GM19043 (cell line): ENCODE data around the gene CFAP65.

Experiments used
- ATAC-seq: cut with Tn5 transposase; IDR thresholded peaks from one replicate; pipeline ENCODE4 v1.9.1; 2021; ENCODE audit warnings: low read depth; ENCODE audit not compliant: unreplicated experiment

The CFAP65 gene

DNA sequence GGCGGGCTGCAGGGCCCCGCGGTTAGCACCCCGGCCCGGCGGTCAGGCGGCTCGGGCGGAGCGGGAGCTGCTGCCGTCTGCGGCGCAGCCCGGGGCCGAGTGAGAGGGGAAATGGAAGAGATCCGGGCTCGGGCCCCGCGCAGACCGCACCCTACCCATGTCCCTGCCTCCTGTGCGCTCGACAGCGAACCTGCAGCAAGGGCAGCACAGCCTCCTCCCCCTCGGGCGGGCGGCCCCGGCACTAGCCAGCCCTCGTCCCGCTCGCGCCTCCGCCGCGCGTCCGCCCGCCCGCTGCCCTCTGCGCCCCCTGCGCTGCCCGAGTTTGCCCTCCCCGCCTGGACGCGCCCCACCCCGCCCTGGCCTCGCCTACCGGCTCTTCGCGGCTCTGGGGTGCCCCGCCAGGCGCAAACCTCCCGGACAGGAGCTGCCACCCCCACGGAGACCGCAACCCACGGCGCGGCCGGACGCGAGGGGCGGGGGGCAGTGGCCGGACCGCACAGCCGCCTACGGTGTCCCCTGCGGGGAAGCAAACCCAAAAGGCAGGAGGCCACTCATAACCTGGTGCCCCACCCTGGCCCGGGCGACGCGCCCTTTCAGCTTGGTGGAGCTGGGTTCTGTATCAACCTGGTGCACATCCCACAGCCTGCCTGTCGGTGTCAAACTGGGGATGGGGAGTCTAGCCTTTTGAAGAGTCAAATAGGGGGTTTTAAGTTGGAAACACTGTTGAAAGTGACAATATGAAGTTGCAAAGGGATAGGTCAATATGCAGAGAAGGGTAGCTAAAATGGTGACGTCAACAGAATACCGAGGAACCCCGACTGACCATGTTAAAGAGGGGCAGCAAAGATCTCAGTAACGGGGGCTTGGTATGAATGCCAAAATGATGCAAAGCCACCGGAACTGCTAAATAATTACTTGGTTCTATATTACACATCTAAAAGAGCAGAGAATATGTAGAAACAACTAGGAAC is 19.8 kb upstream of the CFAP65 start, which contains the start of gene IHH:
Gene IHH (minus strand): TSS at position 101 of the 971 bp plus-strand sequence. CDS start 454 bp downstream, outside the sequence.
- ATAC-seq, result no peak

DNA sequence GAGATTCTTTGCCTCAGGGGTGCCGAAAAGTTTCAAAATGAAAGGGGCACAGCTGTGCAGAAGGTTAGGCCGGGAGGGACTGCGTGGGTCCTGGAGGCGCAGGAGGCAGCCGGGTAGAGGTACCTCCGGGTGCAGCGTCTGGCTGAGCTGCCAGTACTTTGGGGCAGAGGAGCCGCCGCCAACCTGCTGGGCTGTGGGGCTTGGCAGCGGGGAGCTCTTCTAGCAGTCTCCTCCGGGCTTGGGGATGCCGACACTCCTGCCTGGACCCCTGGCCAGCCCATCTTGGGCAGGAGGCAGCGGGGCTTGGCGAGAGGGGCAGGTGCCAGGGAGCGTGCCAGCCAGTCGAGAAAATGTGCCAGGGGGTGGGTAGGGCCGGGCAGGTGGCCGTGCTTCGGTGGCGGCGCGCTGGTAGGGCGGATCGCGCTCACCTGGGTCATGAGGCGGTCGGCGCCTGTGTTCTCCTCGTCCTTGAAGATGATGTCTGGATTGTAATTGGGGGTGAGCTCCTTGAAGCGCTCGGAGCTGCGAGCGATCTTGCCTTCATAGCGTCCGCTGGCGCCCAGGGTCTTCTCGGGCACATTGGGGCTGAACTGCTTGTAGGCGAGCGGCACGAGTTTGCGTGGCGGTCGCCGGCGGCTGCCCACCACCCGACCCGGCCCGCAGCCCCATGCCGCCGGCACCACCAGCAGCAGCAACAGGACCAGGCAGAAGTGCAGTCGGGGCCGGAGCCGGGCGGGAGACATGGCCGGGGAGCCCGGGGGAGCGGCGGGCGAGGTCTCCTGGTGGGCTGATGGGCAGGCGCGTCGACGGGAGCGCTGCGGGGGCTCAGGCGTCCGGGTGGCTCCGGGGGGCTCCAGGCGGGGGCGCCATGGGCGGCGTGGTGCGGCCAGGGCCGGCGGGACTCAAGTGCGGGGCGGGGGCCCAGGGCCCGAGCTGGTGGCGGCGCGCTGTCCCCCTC is 18.7 kb upstream of the CFAP65 start:
- no peak for ATAC-seq

GRCh38 chr2:219059375-219059724 is 18.0 kb upstream of the CFAP65 start:
- no peak for ATAC-seq

DNA sequence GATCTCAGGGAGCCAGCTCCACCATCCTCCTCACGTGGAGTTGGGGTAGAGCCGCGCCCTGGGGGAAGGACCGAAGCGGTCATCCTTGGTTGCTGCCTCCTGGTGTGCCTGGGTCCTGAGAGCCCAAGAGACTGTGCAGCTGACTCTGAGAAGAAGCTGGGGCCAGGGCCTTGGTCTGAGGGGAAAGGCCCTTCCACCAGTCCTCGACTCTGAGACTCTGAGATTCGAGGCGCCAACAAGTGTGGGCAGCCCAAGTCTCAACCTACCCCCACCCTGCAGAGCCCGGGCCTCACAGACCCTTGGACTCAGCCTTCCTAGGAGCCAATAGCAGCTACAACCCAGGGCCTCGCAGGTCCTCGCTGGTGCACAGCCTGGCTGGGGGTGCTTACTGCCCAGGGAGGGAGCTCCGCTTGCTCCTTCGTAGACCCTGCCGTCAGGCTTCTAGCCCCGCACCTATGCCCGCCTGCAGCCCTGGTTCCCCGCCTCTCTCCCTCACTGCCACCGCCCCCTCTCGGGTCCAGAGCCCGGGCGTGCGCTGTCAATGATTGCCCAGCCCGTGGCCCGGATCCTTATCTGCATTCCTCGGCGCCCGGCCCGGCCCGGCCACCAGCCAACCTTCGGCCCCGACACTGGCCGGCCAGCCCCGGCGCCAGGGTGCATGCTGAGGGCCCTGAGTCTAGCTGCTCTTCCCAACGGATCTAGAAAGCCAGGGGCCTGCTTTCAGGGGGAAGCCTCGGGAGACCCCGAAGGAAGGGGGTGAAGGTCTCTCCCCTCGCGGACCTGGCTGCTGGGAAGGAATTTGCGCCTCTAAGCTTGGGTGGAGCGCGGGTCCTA is 17.4 kb upstream of the CFAP65 start:
- ATAC-seq, result no peak

DNA sequence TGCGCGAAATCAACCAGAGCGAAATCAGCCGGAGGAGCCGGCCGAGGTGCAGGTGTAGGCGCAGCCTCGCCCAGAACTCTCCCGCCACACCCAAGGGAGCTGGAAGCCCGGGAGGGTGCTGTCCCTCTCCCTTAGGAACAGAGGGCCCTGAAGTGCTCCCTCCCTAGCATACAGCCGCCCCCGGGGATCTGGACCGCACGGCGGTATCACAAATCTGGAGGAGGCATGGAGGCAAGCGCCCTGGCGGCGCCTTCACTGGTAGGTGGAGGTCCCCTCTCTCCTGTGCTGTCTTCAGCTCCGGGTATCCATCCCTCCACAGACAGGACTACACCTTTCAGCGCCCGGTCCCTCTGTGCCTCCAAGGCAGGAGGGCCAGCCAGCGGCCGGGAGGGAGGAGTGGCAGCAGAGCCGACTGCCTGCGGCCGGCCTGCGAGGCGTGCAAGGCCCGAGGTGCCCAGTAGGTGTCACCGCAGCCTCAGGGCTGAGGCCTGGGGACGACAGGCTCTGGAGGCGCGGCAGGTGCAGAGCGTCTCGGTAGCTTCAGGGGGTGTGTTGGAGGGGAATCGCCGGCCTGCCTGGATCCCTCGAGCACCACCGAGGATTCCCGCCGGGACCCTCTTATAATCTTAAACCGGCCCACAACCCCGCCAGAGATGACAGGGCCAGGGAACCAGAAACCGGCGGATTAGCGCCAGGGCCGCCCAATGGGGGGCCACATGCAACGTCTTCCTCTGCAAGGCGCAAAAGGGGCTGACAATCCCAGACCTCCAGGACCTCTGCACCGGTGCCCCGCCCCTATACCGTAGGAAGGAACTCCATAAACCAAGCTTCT is 16.6 kb upstream of the CFAP65 start:
- peak; percentile 81 for ATAC-seq

DNA sequence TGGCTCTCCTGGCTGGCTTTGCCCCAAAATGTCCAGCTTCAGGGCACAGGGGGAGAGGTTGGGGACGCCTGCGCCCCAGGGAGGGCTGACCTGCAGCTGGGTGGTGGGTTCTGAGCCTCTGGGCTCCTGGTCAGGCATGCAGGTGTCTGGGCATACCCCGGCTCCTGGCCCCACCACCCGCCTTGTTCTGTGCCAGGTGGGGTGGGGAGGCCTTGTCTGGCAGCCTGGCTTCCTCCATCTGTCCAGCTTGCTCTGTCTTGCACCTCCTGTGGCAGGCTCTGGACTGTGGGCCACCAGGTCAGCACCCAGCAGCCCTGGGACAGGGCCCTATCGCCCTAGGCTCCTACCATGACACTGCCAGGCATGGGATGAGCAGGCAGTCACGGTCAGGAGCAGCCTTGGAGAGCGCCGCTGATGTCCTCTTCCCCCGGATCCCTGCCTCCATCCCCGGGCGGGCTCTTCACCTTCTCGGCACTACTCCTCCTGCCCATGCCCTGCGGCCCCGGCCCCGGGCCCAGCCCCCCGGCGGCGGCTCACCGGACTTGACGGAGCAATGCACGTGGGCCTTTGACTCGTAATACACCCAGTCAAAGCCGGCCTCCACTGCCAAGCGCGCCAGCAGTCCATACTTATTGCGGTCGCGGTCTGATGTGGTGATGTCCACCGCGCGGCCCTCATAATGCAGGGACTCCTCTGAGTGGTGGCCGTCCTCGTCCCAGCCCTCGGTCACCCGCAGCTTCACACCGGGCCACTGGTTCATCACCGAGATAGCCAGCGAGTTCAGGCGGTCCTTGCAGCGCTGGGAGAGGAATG is 15.8 kb upstream of the CFAP65 start:
- ATAC-seq, result no peak

DNA sequence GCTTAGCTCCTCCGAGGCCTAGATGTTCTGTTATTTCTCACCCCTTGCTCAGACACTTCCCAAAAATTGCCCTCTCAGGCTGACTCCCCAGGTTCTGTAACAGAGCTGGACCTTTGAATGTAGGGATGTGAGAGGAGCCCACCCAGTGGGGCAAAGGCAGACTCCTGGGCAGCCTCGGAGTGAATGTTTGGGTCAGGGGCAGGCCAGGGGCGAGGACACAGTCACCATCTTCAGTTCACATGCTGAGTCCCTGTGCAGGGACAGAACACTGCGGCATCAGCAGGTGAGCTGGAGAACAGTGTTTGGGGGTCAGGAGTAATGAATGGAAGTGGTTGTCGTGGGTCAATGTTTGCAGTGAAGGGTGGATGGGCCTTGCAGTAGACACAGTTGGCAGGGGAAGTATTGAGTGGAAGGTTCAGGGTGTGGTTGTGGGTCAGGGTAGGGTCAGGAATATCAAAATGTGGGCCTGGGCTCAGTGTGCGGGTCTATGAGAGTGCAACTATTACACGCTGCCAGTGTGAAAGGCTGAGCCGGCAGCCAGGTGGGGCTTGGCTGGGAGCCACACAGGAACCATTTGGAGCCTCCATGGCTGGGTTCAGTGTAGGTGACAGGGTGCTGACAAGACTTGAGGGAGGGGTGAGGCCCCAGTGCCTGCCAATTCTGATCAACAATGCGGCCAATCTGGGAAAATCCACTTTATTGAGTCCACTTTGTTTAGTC is 15.0 kb upstream of the CFAP65 start:
- no peak for ATAC-seq

DNA sequence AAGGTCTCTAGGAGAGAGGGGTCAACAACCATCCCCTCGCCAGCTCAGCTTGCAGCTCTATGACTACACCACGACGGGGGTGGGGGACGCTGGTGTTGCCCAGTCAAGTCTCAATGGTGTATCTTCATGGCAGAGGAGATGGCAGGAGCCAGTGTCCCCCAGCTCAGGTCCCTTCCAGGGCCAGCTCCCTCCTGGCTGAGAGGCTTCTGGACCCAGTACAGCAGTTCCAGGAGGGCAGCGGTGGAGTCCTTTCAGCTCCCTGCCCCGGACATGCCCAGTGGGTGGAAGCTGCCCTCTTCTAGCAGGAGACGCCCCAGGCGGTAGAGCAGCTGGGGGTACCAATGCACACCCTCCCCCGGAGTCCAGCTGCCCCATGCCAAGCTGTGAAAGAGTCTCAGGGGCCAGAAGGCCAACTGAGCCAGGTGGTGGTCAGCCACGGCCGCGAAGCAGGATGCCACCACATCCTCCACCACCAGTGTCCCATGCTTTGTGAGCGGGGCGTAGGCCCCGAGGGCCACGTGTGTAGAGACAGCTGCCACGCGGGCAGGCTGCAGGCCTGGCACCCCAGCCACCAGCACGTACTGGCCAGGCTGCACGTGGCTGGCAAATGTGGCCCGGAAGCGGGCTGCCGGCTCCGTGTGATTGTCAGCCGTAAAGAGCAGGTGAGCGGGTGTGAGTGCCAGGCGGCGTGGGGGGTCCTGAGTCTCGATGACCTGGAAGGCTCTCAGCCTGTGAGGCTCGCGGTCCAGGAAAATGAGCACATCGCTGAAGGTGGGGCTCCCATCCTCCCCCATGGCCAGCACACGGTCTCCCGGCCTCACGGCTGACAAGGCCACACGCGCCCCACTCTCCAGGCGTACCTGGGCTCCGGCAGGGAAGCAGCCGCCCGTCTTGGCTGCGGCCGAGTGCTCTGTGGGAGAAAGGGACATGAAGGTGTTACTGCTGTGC is 13.9 kb upstream of the CFAP65 start:
- ATAC-seq, result no peak

- no peak for ATAC-seq
Observed at GRCh38 chr2:219049282-219049681, 8.0 kb upstream of the CFAP65 start.

- no peak for ATAC-seq
Observed at GRCh38 chr2:219045937-219046550, 4.7 kb upstream of the CFAP65 start.

DNA sequence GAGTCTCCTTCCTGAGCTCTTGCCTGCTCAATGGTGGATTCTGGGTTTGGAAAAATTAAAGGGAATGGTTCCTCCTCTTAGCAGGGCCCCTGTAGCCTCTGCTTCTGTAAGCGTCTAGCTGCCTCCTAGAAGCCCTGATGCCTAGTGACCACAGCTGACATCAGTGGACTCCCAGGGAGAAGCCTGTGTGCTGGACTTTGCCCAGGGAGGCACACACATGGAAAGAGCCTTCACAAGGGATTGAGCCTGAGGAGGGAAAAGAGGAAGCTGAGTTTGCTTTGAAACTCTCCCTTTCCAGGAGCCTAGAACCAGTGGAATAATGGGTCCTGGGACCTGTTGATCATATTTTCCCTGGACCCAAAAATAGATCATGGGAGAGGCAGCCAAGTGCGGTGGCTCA is 1.4 kb upstream of the CFAP65 start:
- no peak for ATAC-seq

DNA sequence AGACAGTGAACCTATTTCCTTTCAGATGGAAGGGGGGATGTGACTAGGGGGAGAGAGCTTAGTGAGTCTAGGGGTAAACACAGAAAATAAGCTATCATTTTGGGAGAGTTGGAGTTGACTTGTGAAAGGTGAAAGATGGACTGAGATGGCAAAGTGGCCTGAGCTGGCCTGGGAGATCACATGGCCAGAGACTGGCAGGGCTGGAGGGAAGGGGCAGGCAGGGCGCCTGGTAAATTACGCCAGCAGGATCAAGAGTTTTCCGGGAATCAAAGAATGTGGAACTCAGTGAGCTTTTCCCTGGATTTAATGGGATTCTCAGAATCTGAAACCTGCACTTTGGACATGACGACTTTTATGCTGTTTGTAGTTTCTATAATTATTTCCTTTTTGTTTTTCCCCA is 841 bp upstream of the CFAP65 start:
- ATAC-seq, result no peak

- no peak for ATAC-seq
Observed at GRCh38 chr2:219038600-219038999, 2.7 kb downstream of the CFAP65 start.

DNA sequence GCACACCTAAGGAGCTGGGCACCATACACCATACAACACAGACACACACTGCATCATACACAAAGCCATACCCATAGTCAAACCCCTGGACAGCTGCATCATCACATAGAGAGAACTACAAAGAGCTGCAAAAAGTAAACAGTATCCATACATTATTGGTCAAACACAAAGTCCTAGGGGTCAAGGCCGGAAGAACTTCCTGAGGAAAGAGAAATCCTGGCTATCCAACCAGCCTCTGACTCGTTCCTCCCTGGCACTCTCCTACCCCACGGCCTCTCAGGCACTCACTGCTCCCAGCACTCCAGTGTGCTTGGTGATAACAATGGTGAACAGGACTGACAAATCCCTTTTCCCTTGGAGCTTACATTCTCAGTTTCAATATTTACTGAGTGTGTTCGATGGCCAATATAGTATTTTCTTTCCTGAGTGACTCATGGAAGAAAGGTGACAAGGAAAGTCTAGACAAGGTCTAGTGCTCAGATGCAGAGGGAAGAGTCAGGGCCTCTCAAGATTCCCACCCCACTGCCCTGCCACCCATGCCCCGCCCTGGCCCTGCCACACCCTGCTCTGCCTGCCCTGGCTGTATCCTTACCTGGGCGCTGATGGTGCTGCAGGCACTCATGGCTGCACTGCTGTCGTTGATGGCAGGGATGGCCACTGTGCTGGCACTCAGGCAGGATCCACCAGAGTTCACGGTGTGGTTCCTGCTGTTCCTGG is 3.4 kb downstream of the CFAP65 start:
- ATAC-seq, result no peak

- no peak for ATAC-seq
Observed at GRCh38 chr2:219035942-219036341, 5.4 kb downstream of the CFAP65 start.

- no peak for ATAC-seq
Observed at GRCh38 chr2:219034823-219035222, 6.5 kb downstream of the CFAP65 start.
